WTC11 (cell line): ENCODE results near the gene KIF6. TPM values are rescaled to one million over a fixed set of nuclear protein-coding genes. Genes with fewer than 3 reads are reported as not detected.

ENCODE experiments used
- ATAC-seq: fragments of 200-7000 bp; cut with Tn5 transposase; 2 replicates; pipeline ENCODE4 v1.10.0; 2021; ENCODE audit warnings: mild to moderate bottlenecking, moderate library complexity
- CTCF ChIA-PET: fragments of 300-600 bp; sonication (Branson Sonifier 250); formaldehyde crosslinking; loops from one replicate; lab custom pipeline; 2021; ENCODE audit warnings: antibody characterized with exemption; lab: Charles Lee
- POLR2A ChIA-PET: fragments of 350-600 bp; sonication (Branson Sonifier 250); formaldehyde crosslinking; loops from one replicate; lab custom pipeline; 2021; ENCODE audit warnings: antibody characterized with exemption; lab: Charles Lee
- DNase-seq: peaks from one replicate; pipeline ENCODE4 v3.0.0; 2021; ENCODE audit warnings: low spot score
- H3K27ac Mint-ChIP-seq: 2 replicates; pipeline ENCODE4 v1.8.0; 2021; ENCODE audit warnings: mixed read lengths
- H3K27me3 Mint-ChIP-seq: 2 replicates; pipeline ENCODE4 v1.8.0; 2021; ENCODE audit warnings: low read depth, mild to moderate bottlenecking, moderate library complexity, mixed read lengths
- H3K36me3 Mint-ChIP-seq: 2 replicates; pipeline ENCODE4 v1.8.0; 2021; ENCODE audit warnings: mixed read lengths
- H3K4me1 Mint-ChIP-seq: 2 replicates; pipeline ENCODE4 v1.8.0; 2022; ENCODE audit warnings: mixed read lengths
- H3K4me3 Mint-ChIP-seq: 2 replicates; pipeline ENCODE4 v1.8.0; 2021; ENCODE audit warnings: mild to moderate bottlenecking, moderate library complexity, mixed read lengths
- H3K9me3 Mint-ChIP-seq: 2 replicates; pipeline ENCODE4 v1.8.0; 2021; ENCODE audit warnings: mixed read lengths
- AFF4 ChIP-seq: sonication (generic); formaldehyde crosslinking; IDR thresholded peaks from 2 replicates; pipeline ENCODE4 v1.8.1; 2023; ENCODE audit warnings: mild to moderate bottlenecking, missing genetic modification reagents, borderline replicate concordance
- E2F1 ChIP-seq: sonication (generic); formaldehyde crosslinking; IDR thresholded peaks from 2 replicates; pipeline ENCODE4 v1.8.0; 2022; ENCODE audit warnings: mild to moderate bottlenecking, missing genetic modification reagents
- E2F4 ChIP-seq: sonication (generic); formaldehyde crosslinking; IDR thresholded peaks from 2 replicates; pipeline ENCODE4 v1.8.1; 2022; ENCODE audit warnings: low read depth, mild to moderate bottlenecking, moderate library complexity, missing genetic modification reagents, borderline replicate concordance
- ETV6 ChIP-seq: sonication (generic); formaldehyde crosslinking; IDR thresholded peaks from 2 replicates; pipeline ENCODE4 v1.8.1; 2022; ENCODE audit warnings: mild to moderate bottlenecking, missing genetic modification reagents
- GABPB1 ChIP-seq: sonication (generic); formaldehyde crosslinking; IDR thresholded peaks from 2 replicates; pipeline ENCODE4 v1.8.1; 2023; ENCODE audit warnings: mild to moderate bottlenecking, missing genetic modification reagents
- MXD4 ChIP-seq: fragments of 250-450 bp; sonication (Bioruptor Pico); IDR thresholded peaks from 2 replicates; pipeline ENCODE4 v1.8.0; 2021; ENCODE audit warnings: mild to moderate bottlenecking, moderate library complexity, borderline replicate concordance
- NFE2L1 ChIP-seq: sonication (generic); formaldehyde crosslinking; IDR thresholded peaks from 2 replicates; pipeline ENCODE4 v1.8.1; 2023; ENCODE audit warnings: missing genetic modification reagents
- OVOL2 ChIP-seq: fragments of 250-450 bp; sonication (Bioruptor Pico); IDR thresholded peaks from 2 replicates; pipeline ENCODE4 v1.9.0; 2021; ENCODE audit warnings: mild to moderate bottlenecking, borderline replicate concordance
- PRDM15 ChIP-seq: sonication (generic); formaldehyde crosslinking; IDR thresholded peaks from 2 replicates; pipeline ENCODE4 v1.8.0; 2022; ENCODE audit warnings: missing genetic modification reagents
- ZMAT4 ChIP-seq: fragments of 250-450 bp; sonication (Bioruptor Pico); IDR thresholded peaks from 2 replicates; pipeline ENCODE4 v1.9.0; 2021; ENCODE audit warnings: mild to moderate bottlenecking
- ZNF121 ChIP-seq: sonication (generic); formaldehyde crosslinking; IDR thresholded peaks from 2 replicates; pipeline ENCODE4 v1.8.0; 2023; ENCODE audit warnings: missing genetic modification reagents
- total RNA-seq: library from RNA; stranded (reverse); gene quantifications from 3 replicates; pipeline ENCODE4 v1.2.3, GENCODE V29; 2021
- TF ChIP-seq, protein P1 (sequence below): sonication (generic); formaldehyde crosslinking; conservative IDR thresholded peaks from 2 replicates; pipeline ENCODE4 v1.8.1; 2022; ENCODE audit warnings: mild to moderate bottlenecking, missing genetic modification reagents
- TF ChIP-seq, protein P2 (sequence below): sonication (generic); formaldehyde crosslinking; IDR thresholded peaks from 2 replicates; pipeline ENCODE4 v1.8.1; 2023; ENCODE audit warnings: mild to moderate bottlenecking, missing genetic modification reagents

KIF6 gene
- total RNA-seq, 1 experiment from 2014 or later = 0.57 TPM

- H3K36me3 Mint-ChIP-seq = no peaks in the 10 kb centered on the region
- no peak for DNase-seq
- H3K9me3 Mint-ChIP-seq = no peaks in the 10 kb centered on the region
- H3K27me3 Mint-ChIP-seq = no peaks in the 10 kb centered on the region
- ChIA-PET CTCF (interaction anchor here (0.7 to 0.9 kb wide), 2 partner anchors 14 to 81 kb away, joined by 3 read pairs; no protein-coding TSS in a partner anchor), POLR2A (no interaction called here)
- ATAC-seq = no peak
- no peak overlapping the region for H3K4me3 Mint-ChIP-seq
- H3K27ac Mint-ChIP-seq = no peak overlapping the region
- TF ChIP-seq MXD4 (CRISPR knock-in tag) (no peak), GABPB1 (no peak), OVOL2 (CRISPR knock-in tag) (no peak), NFE2L1 (CRISPR knock-in tag) (no peak), ETV6 (CRISPR knock-in tag) (no peak), E2F4 (CRISPR knock-in tag) (no peak), ZMAT4 (CRISPR knock-in tag) (no peak), ZNF121 (CRISPR knock-in tag) (no peak), AFF4 (no peak), E2F1 (CRISPR knock-in tag) (no peak), PRDM15 (CRISPR knock-in tag) (no peak)
- TF ChIP-seq, protein P1, sequence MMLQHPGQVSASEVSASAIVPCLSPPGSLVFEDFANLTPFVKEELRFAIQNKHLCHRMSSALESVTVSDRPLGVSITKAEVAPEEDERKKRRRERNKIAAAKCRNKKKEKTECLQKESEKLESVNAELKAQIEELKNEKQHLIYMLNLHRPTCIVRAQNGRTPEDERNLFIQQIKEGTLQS = no peak
- TF ChIP-seq, protein P2, sequence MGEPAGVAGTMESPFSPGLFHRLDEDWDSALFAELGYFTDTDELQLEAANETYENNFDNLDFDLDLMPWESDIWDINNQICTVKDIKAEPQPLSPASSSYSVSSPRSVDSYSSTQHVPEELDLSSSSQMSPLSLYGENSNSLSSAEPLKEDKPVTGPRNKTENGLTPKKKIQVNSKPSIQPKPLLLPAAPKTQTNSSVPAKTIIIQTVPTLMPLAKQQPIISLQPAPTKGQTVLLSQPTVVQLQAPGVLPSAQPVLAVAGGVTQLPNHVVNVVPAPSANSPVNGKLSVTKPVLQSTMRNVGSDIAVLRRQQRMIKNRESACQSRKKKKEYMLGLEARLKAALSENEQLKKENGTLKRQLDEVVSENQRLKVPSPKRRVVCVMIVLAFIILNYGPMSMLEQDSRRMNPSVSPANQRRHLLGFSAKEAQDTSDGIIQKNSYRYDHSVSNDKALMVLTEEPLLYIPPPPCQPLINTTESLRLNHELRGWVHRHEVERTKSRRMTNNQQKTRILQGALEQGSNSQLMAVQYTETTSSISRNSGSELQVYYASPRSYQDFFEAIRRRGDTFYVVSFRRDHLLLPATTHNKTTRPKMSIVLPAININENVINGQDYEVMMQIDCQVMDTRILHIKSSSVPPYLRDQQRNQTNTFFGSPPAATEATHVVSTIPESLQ (CRISPR knock-in tag) = no peak
- H3K4me1 Mint-ChIP-seq = peaks cover 23% of the 10 kb centered on the region
These were observed 309.7 kb downstream of the KIF6 start for GRCh38 chr6:39415482-39415881.
